ENCODE measurements around the gene IGF2BP3.

The IGF2BP3 gene

GRCh38 chr7:23299770-23300300 lies 170.5 kb downstream of the IGF2BP3 start:
- in situ Hi-C loops (cut with HindIII; ENCODE audit: low sequenced_read_pairs), result no loop called here

- in situ Hi-C loops (cut with HindIII; ENCODE audit: low sequenced_read_pairs), result no loop called here
Measured at GRCh38 chr7:23298885-23299769, 171.2 kb downstream of the IGF2BP3 start, which contains the start of gene MALSU1. TSS of gene MALSU1 (plus strand) at chr7:23299339. CDS start at chr7:23299353, 14 bp downstream.

- in situ Hi-C loops (cut with HindIII; ENCODE audit: low sequenced_read_pairs), result no loop called here
Measured at GRCh38 chr7:23298141-23298881, 172.0 kb downstream of the IGF2BP3 start.

GRCh38 chr7:23295401-23295697 lies 174.9 kb downstream of the IGF2BP3 start:
- in situ Hi-C loops (cut with HindIII; ENCODE audit: low sequenced_read_pairs), result no loop called here

- in situ Hi-C loops (cut with HindIII; ENCODE audit: low sequenced_read_pairs), result no loop called here
Measured at GRCh38 chr7:23294549-23295400, 175.5 kb downstream of the IGF2BP3 start.

GRCh38 chr7:23293500-23294073 lies 176.7 kb downstream of the IGF2BP3 start:
- in situ Hi-C loops (cut with HindIII; ENCODE audit: low sequenced_read_pairs), result no loop called here

GRCh38 chr7:23292623-23293022 lies 177.7 kb downstream of the IGF2BP3 start:
- in situ Hi-C loops (cut with HindIII; ENCODE audit: low sequenced_read_pairs), result no loop called here

- in situ Hi-C loops (cut with HindIII; ENCODE audit: low sequenced_read_pairs), result no loop called here
Measured at GRCh38 chr7:23291957-23292560, 178.2 kb downstream of the IGF2BP3 start.

GRCh38 chr7:23290993-23291392 lies 179.3 kb downstream of the IGF2BP3 start:
- in situ Hi-C loops (cut with HindIII; ENCODE audit: low sequenced_read_pairs), result no loop called here

GRCh38 chr7:23287612-23288011 lies 182.7 kb downstream of the IGF2BP3 start:
- in situ Hi-C loops (cut with HindIII; ENCODE audit: low sequenced_read_pairs), result no loop called here

GRCh38 chr7:23285657-23286646 lies 184.3 kb downstream of the IGF2BP3 start:
- in situ Hi-C loops (cut with HindIII; ENCODE audit: low sequenced_read_pairs), result no loop called here

GRCh38 chr7:23284871-23285270 lies 185.4 kb downstream of the IGF2BP3 start:
- in situ Hi-C loops (cut with HindIII; ENCODE audit: low sequenced_read_pairs), result no loop called here

GRCh38 chr7:23283086-23283485 lies 187.2 kb downstream of the IGF2BP3 start:
- in situ Hi-C loops (cut with HindIII; ENCODE audit: low sequenced_read_pairs), result no loop called here

GRCh38 chr7:23279819-23280525 lies 190.3 kb downstream of the IGF2BP3 start:
- in situ Hi-C loops (cut with HindIII; ENCODE audit: low sequenced_read_pairs), result no loop called here

- in situ Hi-C loops (cut with HindIII; ENCODE audit: low sequenced_read_pairs), result no loop called here
Measured at GRCh38 chr7:23277359-23277989, 192.8 kb downstream of the IGF2BP3 start.

- in situ Hi-C loops (cut with HindIII; ENCODE audit: low sequenced_read_pairs), result no loop called here
Measured at GRCh38 chr7:23276947-23277346, 193.3 kb downstream of the IGF2BP3 start.

GRCh38 chr7:23276376-23276775 lies 193.9 kb downstream of the IGF2BP3 start:
- in situ Hi-C loops (cut with HindIII; ENCODE audit: low sequenced_read_pairs), result no loop called here

GRCh38 chr7:23275912-23276311 lies 194.4 kb downstream of the IGF2BP3 start:
- in situ Hi-C loops (cut with HindIII; ENCODE audit: low sequenced_read_pairs), result no loop called here

Measured in DLD1 (cell line).